GM13976 (cell line): ENCODE data around the gene PCYOX1L.

Experiments
- DNase-seq: peaks from one replicate; pipeline ENCODE4 v3.0.0; 2012; ENCODE audit warnings: low spot score
- CTCF ChIP-seq: IDR thresholded peaks from 2 replicates; pipeline ENCODE4 v1.5.1; 2012; ENCODE audit warnings: borderline replicate concordance, mild to moderate bottlenecking; ENCODE audit not compliant: insufficient read depth; ENCODE audit errors: extremely low read depth, missing control alignments, control extremely low read depth
- in situ Hi-C: fragments of 300-500 bp; cut with MboI; formaldehyde crosslinking; loops from one replicate; pipeline ENCODE4 v1.12.0; 2022; ENCODE audit warnings: low sequenced_read_pairs, mixed read lengths, inconsistent platforms; ENCODE audit not compliant: unreplicated experiment

Gene PCYOX1L

DNA sequence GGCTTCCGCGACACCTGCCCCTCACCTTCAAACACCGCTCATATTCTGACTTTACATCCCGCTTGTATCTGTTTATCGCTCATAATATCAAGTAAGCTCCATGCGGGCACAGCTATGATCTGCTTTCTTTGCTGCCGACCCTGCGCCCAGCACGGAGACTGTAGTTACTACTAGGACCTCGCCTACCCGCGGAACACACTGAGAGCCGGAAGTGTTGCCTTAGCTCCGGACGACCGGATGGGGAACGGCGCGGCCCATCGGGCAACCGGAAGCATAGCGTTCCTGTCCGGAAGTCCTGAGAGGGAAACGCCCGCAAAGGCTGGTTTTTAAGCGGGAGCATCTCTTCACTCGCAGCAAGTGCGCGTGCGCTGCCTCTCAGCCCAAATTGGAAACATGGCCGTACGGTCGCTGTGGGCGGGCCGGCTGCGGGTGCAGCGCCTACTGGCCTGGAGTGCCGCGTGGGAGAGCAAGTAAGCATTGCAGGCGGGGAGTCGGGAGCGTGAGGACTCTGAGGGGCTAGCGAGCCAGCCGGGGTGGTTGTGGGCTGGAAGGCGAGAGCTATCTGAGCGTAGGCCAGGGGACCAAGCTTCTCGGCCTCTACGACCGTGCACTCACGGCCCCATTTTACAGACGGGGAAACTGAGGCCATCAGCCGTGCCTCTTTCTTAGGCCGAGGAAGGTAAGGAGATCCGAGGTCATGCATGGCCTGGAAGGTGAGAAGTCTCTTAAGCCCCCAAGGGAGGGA, 12.5 kb upstream of the PCYOX1L start, which contains the start of gene GRPEL2:
Gene GRPEL2, plus strand, starts transcription at position 353 of the 745 bp plus-strand sequence. Its CDS starts 41 bp downstream, at position 394.
- no peak for TF ChIP-seq CTCF
- in situ Hi-C loops: no loop called here

DNA sequence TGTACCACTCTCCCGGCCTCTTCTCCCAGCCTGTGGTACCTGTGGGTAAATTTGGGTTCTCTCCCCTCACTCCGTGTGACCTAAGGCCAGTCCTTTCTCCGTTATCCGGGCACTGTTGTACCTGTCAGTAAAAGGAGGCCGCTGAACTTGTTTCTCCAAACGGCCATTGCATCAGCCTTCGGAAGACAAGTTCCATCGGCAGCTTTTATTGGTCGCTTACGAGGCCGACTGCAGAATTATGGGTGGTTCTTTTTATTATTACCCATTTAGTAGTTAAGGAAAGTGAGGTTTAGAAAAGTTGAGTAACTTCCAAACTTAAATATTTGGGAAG, 12.0 kb upstream of the PCYOX1L start:
- in situ Hi-C loops: no loop called here
- peak; percentile 39 for DNase-seq
- no peak for TF ChIP-seq CTCF

More for the DNA sequence above, 12.5 kb upstream of the PCYOX1L start, which contains the start of gene GRPEL2:
- DNase-seq: peak; percentile 96

GRCh38 chr5:149348518-149348917, 9.3 kb upstream of the PCYOX1L start:
- no peak for TF ChIP-seq CTCF

DNA sequence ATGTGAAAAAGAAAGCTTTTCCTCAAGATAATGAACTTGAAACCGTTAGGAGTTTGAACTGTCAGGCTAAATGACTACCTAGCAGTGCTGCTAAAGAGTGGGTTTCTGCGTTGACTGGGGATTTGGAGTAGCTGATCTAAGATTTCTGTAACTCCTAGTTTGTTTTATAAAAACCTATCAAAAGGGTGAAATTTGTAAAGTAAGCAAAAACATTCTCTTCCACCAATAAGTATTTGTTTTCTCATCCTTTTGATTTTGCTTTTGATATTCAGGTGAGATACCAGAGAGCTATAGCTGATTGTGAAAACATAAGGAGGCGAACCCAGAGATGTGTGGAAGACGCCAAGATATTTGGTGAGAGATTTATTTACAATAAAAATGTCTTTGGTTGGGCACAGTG, 8.5 kb upstream of the PCYOX1L start:
- DNase-seq: no peak
- no peak for TF ChIP-seq CTCF
- in situ Hi-C loops: no loop called here

More at GRCh38 chr5:149348518-149348917, 9.3 kb upstream of the PCYOX1L start:
- DNase-seq: no peak
- in situ Hi-C loops: no loop called here

DNA sequence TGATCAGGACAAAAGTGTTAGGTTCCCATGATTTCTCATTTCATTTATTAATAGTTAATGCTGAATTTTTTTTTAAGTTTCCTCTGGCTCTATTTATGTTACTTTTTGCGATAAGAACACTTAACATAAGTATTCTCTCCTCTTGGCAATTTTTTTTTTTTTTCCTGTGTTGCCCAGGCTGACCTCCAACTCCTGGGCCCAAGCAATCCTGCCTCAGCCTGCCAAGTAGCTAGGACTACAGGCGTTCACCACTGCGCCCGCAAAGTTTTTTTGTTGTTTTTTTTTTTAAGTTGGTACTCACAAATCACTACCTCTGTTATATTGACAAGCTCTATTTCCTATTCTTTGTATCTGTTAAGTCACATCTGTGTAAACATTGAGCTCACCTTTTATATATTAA, 5.7 kb upstream of the PCYOX1L start:
- no peak for DNase-seq
- in situ Hi-C loops: no loop called here
- TF ChIP-seq CTCF: no peak

- in situ Hi-C loops: no loop called here
- no peak for DNase-seq
- no peak for TF ChIP-seq CTCF
Observed at GRCh38 chr5:149353911-149354310, 3.9 kb upstream of the PCYOX1L start.
